ENCODE measurements around the gene CKS2.
"Not testable (repeated sequence)": the region's sequence is repeated elsewhere in the genome, so short reads cannot be mapped to it uniquely, and the experiment has no call there.

The CKS2 gene

DNA sequence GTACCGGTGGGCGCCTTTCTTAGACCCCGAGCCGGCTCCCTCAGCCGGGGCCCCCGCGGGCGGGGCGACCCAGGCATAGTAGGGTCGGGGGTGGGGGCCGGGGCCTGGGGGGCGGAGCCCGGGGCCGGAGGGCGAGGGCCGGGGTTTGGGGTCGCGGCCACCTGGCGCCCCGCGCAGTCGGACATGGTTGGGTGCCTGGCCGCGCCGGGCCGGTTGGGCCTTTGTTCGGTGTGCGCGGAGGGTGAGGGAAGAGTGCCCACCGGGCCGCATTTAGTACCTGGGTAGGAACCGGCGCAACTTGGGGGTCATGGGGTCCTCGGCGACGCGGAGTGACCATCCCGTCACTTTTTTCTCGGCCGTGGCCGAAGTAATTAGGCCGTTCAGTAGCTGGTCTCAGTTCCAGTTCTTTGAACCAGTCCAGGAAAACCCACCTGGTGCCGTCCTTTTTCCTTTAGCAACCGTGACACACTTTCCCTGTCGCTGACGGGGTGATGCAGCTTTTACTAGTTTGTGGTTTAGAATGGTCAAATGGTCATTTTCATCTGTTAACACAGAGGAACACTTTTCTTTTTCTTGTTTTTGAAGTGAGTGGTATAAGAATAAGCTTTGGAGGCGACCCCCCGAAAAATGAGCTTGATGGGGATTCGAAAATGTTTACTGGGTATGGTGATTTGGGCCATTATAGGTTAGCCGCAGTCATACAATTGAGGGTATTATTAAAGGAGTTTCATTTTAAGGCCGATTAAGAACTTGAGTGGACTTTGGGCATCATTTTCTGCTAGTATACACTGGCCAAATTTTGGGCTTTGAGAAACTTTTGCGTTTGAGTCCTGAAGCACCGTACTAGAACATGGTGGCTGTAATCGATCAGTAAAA, 589 bp downstream of the CKS2 start:
- DNase-seq = no peak

DNA sequence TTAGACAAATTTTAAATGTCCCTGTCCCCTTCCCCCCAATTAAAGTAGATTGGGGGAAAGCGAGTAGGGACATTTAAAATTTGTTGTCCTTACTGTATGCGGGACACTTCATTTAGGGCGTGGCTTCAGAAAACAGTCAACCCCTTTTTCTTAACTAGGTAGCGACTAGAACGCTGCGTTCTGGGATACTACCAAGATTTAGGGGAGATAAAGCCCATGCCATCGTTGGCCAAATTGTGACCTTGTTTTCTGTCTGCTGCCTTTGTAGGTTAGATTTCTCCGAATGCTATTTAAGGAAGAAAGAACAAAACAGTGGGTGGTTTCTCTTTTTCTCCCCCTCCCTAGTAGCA, 1.2 kb downstream of the CKS2 start:
- DNase-seq = no peak

DNA sequence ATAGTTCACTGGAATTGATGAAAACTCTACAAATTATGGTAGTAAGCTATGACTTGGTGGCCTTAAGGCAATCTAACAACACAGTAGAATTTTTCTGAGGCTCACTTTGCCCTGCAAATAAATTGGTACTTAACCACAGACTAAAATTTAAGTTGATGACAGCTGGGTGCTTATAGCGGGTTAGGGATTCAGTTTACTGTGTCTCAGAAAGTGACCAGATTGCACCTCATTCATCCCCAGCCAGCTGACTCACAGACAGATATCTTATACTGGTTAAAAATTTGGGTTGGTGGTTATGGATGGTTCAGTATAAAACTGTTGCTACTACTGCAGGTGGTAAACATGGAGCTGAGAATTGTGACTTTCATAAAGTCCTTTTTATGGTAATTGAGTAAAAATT, 2.8 kb downstream of the CKS2 start:
- no peak for DNase-seq

DNA sequence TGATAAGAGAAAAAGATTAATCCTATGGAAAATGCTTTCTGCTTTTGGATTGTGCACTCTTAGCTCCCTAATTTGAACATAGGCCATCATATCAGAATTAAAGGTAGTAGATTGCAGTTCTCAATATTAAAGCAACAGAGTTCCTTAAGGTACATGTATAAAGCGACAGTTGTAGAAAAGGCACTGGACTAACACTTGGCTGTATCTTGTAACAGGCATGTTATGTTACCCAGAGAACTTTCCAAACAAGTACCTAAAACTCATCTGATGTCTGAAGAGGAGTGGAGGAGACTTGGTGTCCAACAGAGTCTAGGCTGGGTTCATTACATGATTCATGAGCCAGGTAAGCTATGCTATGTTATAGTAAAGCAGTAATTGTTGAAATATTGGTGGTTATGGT, 4.0 kb downstream of the CKS2 start:
- DNase-seq = no peak

DNA sequence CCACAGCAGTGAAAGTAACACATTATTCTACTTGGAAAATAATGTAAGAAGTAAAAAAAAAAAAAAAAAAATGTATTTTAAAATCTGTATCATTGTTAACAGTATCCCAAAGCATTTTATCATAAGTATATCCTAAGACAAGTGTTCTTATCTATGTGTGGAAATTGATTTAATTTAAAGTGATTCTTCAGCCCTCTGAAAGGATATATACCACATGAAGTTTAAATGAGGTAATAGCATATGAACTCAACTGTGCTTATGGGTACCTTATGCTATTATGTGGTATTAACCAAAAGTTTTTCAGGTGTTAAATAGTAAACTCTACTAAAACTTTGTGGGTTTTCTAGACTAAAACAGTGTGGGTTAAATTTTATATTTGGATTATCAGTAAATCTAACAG, 4.5 kb downstream of the CKS2 start:
- no peak for DNase-seq

DNA sequence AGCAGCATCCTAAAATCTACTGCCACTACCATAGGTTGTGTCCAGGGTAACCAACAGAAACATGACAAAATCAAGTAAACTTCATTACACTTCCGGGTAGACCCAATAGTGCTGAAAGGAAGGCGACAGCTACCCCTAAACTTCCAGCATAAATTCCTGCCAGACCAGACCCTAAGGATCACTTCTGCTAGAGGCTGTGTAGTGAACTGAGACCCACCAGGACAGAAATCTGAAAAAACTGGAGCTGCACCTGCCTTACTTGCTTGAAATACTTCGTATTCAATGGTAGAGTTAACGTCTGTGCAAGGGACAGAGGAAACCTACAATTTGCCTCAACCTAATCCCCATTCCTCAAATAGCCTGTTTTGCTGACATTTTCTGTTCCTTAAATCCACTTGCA, 6.3 kb downstream of the CKS2 start:
- DNase-seq = no peak

DNA sequence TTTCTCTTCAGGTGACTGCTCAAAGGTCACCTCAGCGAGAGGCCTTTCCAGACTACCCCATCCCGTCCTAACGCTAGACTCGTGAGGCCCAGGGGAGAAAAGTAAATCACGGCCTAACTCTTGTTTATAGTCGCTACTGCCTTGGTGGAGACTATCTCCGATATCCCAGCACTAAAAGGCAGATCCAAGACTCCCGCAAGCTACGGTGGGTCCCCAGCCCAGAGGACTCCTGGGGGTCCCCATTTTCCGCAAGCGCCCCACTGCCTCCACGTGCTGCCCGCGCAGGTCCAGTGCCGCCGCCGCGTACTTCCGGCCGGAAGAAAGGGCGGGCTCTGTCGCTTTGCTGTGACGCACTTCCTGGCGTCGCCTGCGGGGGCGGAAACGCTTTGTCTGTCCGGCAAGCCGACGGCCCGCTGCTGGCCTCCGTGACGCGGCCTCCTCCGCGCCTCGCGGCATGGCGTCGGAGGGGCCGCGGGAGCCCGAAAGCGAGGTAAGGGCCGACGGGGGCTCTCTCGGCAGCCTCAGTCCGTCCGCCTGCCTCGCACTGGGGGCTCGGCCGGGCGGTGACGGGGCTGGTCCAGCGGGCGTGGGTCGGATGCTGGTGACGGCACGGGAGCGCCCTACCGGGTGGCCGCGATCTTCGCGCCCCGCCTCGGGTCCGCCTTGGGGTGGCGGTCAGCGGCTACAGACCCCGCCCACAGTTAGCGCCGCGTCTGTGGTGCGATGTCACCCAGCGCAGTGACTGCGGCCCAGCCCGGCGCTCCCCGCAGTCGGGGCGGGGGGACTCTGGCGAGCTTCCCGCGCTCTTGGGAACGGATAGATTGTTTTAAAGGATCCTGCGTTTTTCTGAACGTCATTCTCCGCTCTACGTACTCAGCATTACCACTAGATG, 7.4 kb downstream of the CKS2 start, which contains the start of gene SECISBP2:
SECISBP2 (plus strand) TSS at position 378 of the 892 bp plus-strand sequence; CDS start at position 455, 77 bp downstream.
- DNase-seq = peak; percentile 91

DNA sequence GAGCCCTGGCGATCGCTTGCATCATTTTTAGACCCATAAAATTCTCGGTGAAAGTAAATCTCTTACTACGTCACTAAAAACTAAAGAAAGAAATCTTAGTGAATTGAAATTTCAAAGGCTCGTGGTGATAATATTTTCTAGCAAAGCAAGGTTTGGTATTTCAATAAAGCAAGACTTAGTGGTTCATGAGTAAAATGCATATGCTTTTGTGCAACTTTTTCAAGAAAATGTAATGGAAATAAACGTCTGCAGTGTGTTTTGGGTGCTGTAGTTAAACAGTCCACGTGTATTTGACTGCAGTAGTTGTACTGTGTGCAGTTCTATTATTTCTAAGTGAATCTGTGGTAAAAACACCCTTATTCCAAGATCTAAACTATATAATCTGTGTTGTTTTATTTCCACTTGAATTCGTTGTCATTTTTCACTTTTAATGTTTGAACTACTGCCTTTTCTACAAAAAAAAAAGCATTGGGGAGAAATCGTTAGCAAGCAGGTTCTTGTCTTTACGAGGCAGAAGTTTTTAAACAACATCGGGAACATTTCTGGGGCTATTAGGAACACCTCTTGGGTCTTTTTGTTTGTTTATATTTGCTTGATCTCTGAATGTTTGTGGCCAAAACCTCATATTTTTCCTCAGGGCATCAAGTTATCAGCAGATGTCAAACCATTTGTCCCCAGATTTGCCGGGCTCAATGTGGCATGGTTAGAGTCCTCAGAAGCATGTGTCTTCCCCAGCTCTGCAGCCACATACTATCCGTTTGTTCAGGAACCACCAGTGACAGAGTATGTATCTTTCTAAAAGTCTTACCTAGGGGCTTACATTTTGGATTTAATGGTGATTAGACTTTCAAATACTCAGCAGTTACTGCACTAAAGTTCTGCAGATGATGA, 8.3 kb downstream of the CKS2 start:
- no peak for DNase-seq

DNA sequence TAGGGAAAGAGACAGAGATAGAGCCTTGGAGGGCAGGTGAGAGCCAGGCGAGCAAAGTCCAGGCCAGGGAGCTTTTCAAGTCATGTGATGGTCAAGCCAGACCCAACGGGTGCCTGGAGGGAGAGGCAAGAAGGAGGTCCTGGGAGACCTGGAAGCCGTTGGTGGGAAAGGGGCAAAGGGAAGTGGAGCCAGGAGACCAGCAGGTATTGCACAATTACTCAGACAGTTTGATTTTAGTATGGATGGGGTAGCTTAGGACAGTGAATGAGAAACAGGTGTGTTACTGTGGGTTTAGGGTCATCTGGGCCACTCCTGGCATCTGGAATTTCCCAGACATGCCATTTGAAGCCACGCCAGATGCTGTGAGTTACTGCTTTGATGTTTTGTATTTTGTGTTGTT, 12.4 kb downstream of the CKS2 start:
- no peak for DNase-seq

DNA sequence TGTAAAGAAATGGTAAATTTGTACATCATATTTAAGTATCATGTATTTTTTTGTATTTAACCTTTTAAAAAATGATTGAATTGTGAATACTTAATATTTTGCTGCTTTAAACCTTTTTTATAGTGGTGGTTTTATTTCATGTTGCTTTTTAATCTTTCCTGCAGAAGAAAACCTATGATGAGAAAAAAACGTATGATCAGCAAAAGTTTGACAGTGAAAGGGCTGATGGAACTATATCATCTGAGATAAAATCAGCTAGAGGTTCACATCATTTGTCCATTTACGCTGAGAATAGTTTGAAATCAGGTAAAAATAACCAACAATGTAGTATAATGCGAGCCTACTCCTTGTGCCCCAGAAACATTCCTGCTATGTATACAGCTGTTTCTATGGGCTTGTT, 14.7 kb downstream of the CKS2 start:
- DNase-seq = no peak

DNA sequence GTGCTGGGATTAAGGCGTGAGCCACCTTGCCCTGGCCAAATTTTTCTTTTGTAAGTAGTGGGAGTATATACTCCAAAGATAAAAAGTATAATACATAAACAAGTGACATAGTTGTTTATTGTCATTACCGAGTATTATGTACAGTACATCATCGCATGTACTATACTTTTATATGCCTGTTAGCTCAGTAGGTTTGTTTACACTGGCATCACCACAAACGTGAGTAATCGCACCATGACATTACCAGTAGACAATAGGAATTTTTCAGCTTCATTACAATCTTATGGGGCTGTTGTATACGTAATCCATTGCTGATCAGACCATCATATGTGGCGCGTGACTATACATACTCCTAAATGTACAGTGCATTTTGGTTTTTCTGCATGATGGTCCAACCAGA, 17.1 kb downstream of the CKS2 start:
- DNase-seq = no peak

DNA sequence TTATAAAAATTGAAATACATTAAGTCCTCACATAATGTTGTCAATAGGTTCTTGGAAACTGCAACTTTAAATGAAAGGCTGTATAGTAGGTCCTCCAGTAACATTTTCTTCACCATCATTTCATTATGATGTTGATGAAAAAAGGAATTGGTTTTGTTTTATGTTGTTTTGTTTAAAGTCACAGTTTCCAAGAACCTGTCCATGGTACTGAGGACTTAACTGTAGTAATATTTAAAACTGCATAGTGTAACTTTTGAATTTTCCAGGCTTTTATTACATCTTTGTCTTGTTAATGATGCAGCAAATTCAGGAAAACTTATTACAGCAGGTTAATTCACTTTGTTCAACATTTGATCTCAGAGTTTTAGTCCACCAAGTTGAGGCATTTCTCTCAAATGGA, 18.9 kb downstream of the CKS2 start:
- no peak for DNase-seq

DNA sequence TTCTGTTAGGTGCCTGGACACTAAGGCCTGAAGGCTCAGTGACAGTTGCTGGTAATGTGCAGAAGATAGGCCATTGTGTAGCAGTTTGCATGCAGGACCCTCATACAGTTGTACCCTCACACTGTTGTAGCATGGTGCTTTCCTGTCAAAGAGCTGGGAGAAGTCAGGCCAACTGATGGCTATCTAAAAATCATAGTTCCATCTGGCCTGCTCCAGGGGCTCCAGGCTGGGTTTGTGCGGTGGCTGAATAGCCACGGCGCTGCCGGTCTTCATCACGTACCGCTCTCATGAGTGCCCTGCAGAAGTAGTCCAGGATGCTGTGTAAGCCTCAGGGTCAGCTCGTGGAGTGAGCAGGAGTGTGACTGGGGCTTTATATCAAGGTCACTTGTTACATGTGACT, 19.5 kb downstream of the CKS2 start:
- no peak for DNase-seq

DNA sequence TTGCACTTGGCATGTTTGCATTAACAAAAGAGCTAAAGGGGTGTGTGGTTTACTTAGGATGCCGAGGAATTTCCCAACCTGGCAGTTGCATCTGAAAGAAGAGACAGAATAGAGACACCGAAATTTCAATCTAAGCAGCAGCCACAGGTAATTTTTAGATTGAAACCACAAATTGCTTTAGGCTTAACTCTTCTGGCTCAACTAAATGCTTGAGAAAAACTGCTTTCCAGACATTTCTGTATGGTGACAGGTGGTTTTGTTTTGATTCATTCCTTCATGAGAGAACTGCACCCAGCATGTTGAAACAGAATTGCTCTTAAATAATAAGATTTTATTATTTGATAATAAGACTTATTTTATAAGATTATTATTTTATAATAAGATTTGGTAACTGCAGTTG, 28.8 kb downstream of the CKS2 start:
- no peak for DNase-seq

DNA sequence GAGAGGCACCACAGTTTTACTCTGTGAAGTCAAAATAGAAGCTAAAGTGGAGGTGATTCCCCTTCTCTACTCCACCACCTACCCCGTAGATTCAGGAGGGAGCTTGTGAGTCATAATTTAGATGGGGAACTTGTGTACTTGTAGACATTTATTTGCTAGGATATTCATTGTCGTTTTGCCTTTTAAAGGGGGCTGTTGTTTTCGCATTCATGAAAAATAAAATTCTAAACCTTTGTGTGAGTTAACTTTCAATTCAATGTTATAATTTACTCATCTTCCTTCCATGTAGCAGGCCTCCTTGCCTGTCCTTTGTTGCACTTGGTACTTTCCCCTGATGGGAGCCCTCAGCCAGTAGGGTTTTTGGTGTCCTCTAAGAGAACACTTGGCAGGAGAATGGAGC, 29.3 kb downstream of the CKS2 start:
- no peak for DNase-seq

DNA sequence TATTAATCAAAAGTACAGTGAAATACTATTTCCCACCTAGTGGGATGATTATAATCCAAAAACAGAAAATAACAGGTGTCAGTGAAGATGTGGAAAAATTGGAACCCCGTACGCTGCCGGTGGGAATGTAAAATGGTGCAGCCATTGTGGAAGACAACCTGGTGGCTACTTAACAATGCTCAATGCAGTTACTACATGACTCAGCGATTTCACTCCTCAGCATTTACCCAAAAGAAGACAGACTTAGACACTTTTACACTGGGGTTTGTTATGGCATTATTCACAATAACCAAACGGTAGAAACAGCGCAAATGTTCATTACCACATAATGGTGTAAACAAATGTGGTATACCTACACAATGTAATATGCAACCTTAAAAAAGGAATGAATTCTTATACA, 31.2 kb downstream of the CKS2 start:
- DNase-seq = no peak

DNA sequence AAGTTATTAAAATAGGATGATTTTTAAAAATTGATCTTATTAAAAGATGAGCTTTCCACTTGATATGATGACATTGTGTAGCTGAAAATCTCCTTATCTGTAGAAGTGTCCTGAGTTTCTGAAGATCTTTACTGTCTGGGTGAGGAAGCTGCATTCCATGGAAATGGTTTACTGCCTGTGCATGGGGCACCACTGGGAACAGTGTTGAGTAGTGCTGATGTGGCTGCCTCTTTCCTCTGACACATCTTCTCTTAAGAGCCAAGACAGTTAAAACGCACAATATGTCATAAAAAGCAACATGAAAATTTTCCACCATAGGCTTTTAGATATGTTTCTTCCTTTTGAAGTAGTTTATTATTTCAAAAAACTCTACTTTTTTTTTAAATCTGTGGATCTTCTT, 32.0 kb downstream of the CKS2 start:
- DNase-seq = no peak

DNA sequence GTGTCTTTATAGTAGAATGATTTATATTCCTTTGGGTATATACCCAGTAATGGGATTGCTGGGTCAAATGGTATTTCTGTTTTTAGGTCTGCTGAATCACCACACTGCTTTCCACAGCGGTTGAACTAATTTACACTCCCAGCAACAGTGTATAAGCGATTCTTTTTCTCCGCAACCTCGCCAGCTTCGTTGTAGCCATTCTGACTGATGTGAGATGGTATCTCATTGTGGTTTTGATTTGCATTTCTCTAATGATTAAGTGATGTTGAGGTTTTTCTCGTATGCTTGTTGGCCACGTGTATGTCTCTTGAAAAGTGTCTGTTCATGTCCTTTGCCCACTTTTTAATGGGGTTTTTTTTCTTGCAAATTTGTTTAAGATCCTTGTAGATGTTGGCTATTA, 32.8 kb downstream of the CKS2 start:
- not testable (repeated sequence) for DNase-seq

DNA sequence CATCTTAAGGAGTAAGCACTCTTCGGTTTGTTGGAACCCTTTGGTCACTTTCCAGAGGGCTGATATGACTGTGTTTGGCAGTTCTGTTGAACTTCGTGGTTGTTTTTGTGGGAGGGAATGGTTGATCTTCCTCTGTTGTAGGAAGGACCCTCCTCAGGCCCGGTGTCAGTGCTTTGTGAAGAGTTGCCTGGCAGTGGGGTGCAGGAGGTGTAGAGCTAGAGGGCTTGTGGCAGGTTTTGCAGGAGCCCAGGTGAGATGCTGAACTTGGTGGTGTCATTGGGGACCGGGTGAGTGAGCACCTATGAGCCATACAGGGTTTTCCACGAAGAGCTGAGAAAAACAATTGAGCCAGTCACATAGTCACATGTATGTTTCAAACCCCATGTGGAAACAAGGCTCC, 34.5 kb downstream of the CKS2 start:
- DNase-seq = no peak

DNA sequence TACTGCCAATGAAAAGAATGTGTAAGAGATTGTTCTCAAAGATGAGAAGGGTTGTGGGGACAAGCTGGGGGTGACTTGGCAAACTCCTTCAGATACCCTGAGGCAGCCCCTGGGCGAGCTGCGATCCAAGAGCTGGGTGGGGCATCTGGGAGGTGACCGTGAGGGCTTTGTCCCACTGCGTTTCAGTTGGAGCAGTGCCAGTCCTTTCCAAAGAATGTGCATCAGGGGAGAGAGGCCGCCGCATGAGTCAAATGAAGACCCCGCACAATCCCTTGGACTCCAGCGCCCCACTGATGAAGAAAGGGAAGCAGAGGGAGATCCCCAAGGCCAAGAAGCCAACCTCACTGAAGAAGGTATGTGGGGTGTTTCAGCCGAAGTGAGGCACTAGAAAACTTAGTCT, 35.7 kb downstream of the CKS2 start:
- DNase-seq = no peak

DNA sequence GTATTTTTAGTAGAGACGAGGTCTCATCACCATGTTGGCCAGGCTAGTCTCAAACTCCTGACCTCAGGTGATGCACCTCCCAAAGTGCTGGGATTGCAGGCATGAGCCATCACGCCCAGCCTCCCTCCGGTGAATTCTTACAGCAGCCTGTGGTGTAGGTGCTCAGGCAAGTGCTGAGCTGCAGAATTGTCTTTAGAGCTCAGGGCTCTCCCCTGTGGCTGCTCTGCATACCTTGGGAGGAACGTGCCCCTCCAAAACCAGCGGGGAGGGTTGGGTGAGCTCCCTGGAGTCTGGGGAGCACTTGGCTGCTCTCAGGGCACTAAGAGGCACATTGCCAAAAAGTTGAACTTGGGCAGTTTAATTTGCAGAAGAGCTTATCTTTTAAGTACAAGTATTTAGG, 36.7 kb downstream of the CKS2 start:
- DNase-seq = no peak

DNA sequence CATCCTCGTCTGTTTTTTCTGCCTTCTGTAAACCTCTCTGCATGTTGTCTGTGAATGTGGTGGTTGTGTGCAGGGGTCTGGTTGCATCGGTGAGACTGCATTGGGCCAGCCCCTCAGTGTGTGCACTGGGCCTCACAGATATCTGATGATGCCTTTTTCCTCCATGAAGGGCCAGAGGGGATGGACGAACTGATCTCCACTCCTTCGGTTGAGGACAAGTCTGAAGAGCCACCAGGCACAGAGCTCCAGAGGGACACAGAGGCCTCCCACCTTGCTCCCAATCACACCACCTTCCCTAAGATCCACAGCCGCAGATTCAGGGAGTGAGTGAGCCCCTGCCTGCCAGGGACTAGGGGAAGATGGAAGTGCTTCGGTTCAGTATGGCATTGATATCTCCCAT, 38.6 kb downstream of the CKS2 start:
- no peak for DNase-seq

DNA sequence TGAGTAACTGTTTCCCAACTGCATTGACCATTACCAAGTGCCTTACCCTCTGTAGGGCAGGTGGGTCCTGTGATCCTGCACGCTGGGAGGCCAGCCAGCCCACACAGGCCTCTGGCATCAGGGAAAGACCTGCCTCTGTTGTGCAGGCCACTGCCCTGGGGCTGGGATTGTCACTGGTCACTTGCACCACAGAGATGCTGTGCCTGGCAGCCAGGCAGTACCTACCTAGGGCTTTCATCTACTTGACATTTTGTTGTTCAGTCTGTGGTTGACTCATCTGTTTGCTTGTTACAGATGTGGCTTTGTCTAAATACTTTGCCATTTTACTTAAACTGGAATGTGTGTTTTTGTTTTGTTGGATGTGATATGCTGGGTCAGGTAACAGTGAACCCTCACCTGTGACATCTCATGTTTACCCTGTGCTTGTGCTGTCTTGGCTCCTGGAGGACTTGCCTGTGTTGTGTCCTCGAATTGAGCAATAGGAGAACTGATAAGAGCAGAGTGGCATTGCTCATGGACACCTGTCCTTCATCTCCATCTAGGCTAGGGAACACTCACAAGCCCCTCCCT, 40.1 kb downstream of the CKS2 start:
- no peak for DNase-seq

All from DMS153 (cell line).